ENCODE data around the gene M6PR. TPM values are rescaled to one million over a fixed set of nuclear protein-coding genes. Genes with fewer than 3 reads are reported as not detected.

The M6PR gene
- total and polyA plus RNA-seq, 10 of the 15 experiments (the other 5 are each of a cell fraction or from before 2014, with no cell fraction given) = 65.4 to 209 (median 139) TPM

- intact Hi-C loops (cut with micrococcal nuclease; ENCODE audit: unreplicated experiment) (loop anchor here (2.0 to 10.0 kb wide), 2 partner anchors 29 to 127 kb away; no protein-coding TSS in a partner anchor), in situ Hi-C loops (cut with MboI) (no loop called here)
- Histone ChIP-seq H3K36me3 (ENCODE audit: control insufficient read depth in 2 of 2, insufficient read depth in 2 of 2, low read length in 1 of 2) (no peaks in the 10 kb centered on the region; a peak in 1 of 4 replicates), H2AFZ (ENCODE audit: control insufficient read depth, low read depth, low read length) (no peak overlapping the region), H3K9ac (ENCODE audit: control insufficient read depth, insufficient read depth, low read length) (no peak overlapping the region), H3K4me3 (no peak overlapping the region), H3K79me2 (ENCODE audit: control insufficient read depth, insufficient read depth, low read length) (no peaks in the 10 kb centered on the region), H3K27me3 (replicated peaks in 1 of 2; ENCODE audit: control insufficient read depth in 2 of 2, insufficient read depth in 2 of 2, low read length in 1 of 2) (no peaks in the 10 kb centered on the region; a peak in 1 of 4 replicates), H4K20me1 (ENCODE audit: control insufficient read depth, insufficient read depth) (no peaks in the 10 kb centered on the region), H3K4me2 (ENCODE audit: control insufficient read depth, insufficient read depth) (no peak overlapping the region), H3K27ac (ENCODE audit: control insufficient read depth, insufficient read depth) (no peak overlapping the region), H3K4me1 (ENCODE audit: control insufficient read depth, insufficient read depth, low read length) (peaks cover 4% of the 10 kb centered on the region), H3K9me3 (replicated peaks; ENCODE audit: control insufficient read depth, insufficient read depth, low read length) (no peaks in the 10 kb centered on the region)
- no peak for DNase-seq (ENCODE audit: low read depth, low spot score)
- TF ChIP-seq MEF2B (IDR thresholded peaks at IDR 0.05; ENCODE audit: partially characterized antibody, poor library complexity, severe bottlenecking) (no peak), SMAD1 (IDR thresholded peaks at IDR 0.05; ENCODE audit: low read depth, partially characterized antibody) (no peak), MTA3 (IDR thresholded peaks at IDR 0.05; ENCODE audit: borderline replicate concordance, low read length) (no peak), E4F1 (IDR thresholded peaks at IDR 0.05; ENCODE audit: borderline replicate concordance, partially characterized antibody) (no peak), ZBTB40 (IDR thresholded peaks at IDR 0.05; ENCODE audit: borderline replicate concordance) (no peak), MEF2A (IDR thresholded peaks at IDR 0.05; ENCODE audit: insufficient read depth, low read depth, low read length) (no peak), KDM1A (IDR thresholded peaks at IDR 0.05; ENCODE audit: borderline replicate concordance) (no peak)
- TF ChIP-seq, protein P1, sequence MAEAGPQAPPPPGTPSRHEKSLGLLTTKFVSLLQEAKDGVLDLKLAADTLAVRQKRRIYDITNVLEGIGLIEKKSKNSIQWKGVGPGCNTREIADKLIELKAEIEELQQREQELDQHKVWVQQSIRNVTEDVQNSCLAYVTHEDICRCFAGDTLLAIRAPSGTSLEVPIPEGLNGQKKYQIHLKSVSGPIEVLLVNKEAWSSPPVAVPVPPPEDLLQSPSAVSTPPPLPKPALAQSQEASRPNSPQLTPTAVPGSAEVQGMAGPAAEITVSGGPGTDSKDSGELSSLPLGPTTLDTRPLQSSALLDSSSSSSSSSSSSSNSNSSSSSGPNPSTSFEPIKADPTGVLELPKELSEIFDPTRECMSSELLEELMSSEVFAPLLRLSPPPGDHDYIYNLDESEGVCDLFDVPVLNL (IDR thresholded peaks at IDR 0.05; ENCODE audit: low read depth, low read length) = no peak
- POLR2A ChIA-PET = no interaction called here
- ATAC-seq = no peak
- 17% methylated on average over 1 of the region's 1 CpG for WGBS (ENCODE audit: insufficient coverage, insufficient replicate concordance, low lambda C conversion rate, missing lambda C conversion rate)
- RAD21 ChIA-PET (ENCODE audit: unreplicated experiment) = no interaction called here
- CTCF ChIA-PET = interaction anchor here (1.0 to 1.3 kb wide), 3 partner anchors 27 to 132 kb away, joined by 4 read pairs; partner anchors contain the start of gene M6PR
- SMC1A ChIA-PET (ENCODE audit: uncharacterized antibody, unreplicated experiment) = interaction anchor here (1.2 to 1.3 kb wide), 2 partner anchors 10 to 121 kb away, joined by 3 read pairs; no protein-coding TSS in a partner anchor
- FAIRE-seq = no peak
- no TSS peak for BruUV-seq (replicated peaks)
These were observed 31.7 kb downstream of the M6PR start for GRCh38 chr12:8917751-8918150.

Measured in GM12878 (cell line).